Measurements from ENCODE around the gene GABRR3. TPM values are rescaled to one million over a fixed set of nuclear protein-coding genes. Genes with fewer than 3 reads are reported as not detected.

The GABRR3 gene
- total RNA-seq, 1 experiment from 2014 or later = not detected

- ChIA-PET POLR2A (no interaction called here), CTCF (no interaction called here)
- Histone ChIP-seq H3K9me3 (ENCODE audit: control insufficient read depth, insufficient read depth, low read depth, low read length) (no peaks in the 10 kb centered on the region), H3K27ac (ENCODE audit: low read length) (no peak overlapping the region), H3K36me3 (ENCODE audit: control insufficient read depth, insufficient read depth, low read length) (no peaks in the 10 kb centered on the region), H3K4me3 (ENCODE audit: low read depth in 2 of 2, low read length in 2 of 2) (peak overlapping the region; percentile 25 to 45), H3K27me3 (ENCODE audit: control insufficient read depth, insufficient read depth, low read length) (peaks cover 4% of the 10 kb centered on the region; the same call in 1 of the 2 replicates), H3K4me1 (ENCODE audit: control insufficient read depth, insufficient read depth, low read length) (0 out of 2 replicates have a peak, but pooled peaks cover 4% of the 10 kb centered on the region)
- in situ Hi-C loops (cut with HindIII; ENCODE audit: low pct_unique_long_range_greater_than_20kb, low sequenced_read_pairs) (no loop called here), intact Hi-C loops (cut with micrococcal nuclease; ENCODE audit: unreplicated experiment) (no loop called here)
- BruUV-seq (replicated peaks) = no TSS peak
- DNase-seq (ENCODE audit: low read depth, low spot score) (no peak), ATAC-seq (no peak)
- TF ChIP-seq TCF7L2 (IDR thresholded peaks at IDR 0.05; ENCODE audit: low read depth, low read length) = no peak
Observed at GRCh38 chr3:98025392-98025945, 9.6 kb downstream of the GABRR3 start.

GRCh38 chr3:98022978-98023820 lies 11.9 kb downstream of the GABRR3 start:
- POLR2A ChIA-PET = interaction anchor here (0.6 kb wide), 1 partner anchor 15 kb away, joined by 4 read pairs; no protein-coding TSS in a partner anchor
- in situ Hi-C loops (cut with HindIII; ENCODE audit: low pct_unique_long_range_greater_than_20kb, low sequenced_read_pairs) = no loop called here
- H3K4me3 ChIP-seq (ENCODE audit: low read depth in 2 of 2, low read length in 2 of 2) = no peak overlapping the region

More at GRCh38 chr3:98022978-98023820, 11.9 kb downstream of the GABRR3 start:
- ATAC-seq (peak; percentile 92), DNase-seq (ENCODE audit: low read depth, low spot score) (peak; percentile 33)
- Histone ChIP-seq H3K9me3 (ENCODE audit: control insufficient read depth, insufficient read depth, low read depth, low read length) (no peaks in the 10 kb centered on the region), H3K36me3 (ENCODE audit: control insufficient read depth, insufficient read depth, low read length) (no peaks in the 10 kb centered on the region), H3K27ac (ENCODE audit: low read length) (no peak overlapping the region), H3K27me3 (ENCODE audit: control insufficient read depth, insufficient read depth, low read length) (peaks cover 4% of the 10 kb centered on the region; the same call in 1 of the 2 replicates), H3K4me1 (ENCODE audit: control insufficient read depth, insufficient read depth, low read length) (0 out of 2 replicates have a peak, but pooled peaks cover 4% of the 10 kb centered on the region)
- TF ChIP-seq REST (IDR thresholded peaks at IDR 0.05; ENCODE audit: insufficient read depth in 1 of 2, low read depth in 2 of 2, low read length in 1 of 2) = no peak
- TF ChIP-seq CTCF (IDR thresholded peaks at IDR 0.05) = peak; percentile 97
- BruUV-seq (replicated peaks) = no TSS peak
- intact Hi-C loops (cut with micrococcal nuclease; ENCODE audit: unreplicated experiment) = loop anchor here (1.0 to 5.0 kb wide), 2 partner anchors 51 to 230 kb away; partner anchors contain the start of gene RIOX2
- CTCF ChIA-PET = interaction anchor here (0.7 to 1.5 kb wide), 2 partner anchors 225 to 229 kb away, joined by 4 to 5 read pairs; no protein-coding TSS in a partner anchor

Data from Panc1 (cell line).